ENCODE data around the gene TRABD2B.

The TRABD2B gene

DNA sequence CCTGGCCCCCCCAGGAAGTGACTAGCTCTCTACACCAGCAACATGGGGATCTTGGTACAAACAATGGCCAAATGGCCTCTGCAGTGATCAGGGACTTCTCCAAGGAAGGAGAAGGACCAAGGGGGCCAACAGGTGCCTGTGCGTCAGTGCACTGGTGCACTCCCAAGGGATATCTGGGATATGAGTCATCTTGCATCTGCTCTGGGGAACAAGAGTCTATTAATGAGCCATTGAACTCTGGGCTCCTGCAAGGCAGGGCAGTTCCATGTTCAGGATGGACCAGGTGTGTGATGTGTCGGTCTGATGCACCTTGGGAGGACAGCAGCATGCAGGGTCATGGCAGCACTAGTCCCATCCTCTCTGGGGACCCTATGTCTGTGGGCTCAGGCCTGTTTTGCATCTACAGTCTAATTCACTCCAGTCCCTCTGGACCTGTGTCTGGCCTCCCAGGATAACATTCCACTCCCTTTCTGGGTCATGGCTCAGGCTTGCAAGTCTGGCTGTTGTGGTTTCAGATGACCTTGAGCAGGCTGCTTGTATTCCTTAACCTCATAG is 125.3 kb downstream of the TRABD2B start:
- no peak for TF ChIP-seq CTCF (conservative IDR thresholded peaks at IDR 0.05; ENCODE audit: control insufficient read depth, insufficient read depth, low read depth, low read length)
- H3K4me3 ChIP-seq (ENCODE audit: control insufficient read depth, low read depth, low read length), result no peak overlapping the region
- peak; percentile 37 for DNase-seq (ENCODE audit: low read depth)

DNA sequence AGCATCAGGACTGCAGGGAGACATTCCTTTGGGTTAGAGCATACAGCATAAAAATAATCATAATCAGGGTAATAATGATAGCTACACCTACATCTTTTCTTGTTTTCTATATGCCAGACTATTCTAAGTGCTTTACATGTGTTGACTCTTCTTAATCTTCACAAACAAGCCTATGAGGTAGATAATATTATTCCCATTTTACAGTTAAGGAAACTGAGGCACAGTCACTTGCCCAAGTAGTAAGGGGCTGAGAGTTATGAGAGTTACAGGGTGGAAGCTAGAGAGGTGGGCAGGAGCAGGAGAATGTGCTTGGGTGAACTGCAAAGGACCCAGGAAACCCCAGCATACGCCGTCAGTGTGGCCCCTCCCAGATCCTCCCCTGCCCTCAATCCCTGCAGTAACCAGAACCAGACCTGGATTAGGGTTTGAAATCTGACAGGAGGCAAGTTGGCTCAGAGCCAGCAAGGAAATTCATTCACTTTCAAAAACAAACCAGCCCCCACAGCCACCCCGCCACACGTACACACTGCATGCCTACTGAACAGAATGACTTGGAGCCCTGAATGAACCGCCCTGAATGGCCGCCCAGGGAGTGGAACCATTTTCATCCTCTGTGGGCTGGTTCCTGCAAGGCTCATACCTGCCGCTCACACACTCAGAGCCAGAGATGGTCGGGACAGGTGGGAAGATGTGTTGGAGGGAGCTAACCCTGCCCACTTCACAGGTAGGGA is 126.1 kb downstream of the TRABD2B start:
- no peak for TF ChIP-seq CTCF (conservative IDR thresholded peaks at IDR 0.05; ENCODE audit: control insufficient read depth, insufficient read depth, low read depth, low read length)
- DNase-seq (ENCODE audit: low read depth), result no peak
- H3K4me3 ChIP-seq (ENCODE audit: control insufficient read depth, low read depth, low read length), result no peak overlapping the region

- H3K4me3 ChIP-seq (ENCODE audit: control insufficient read depth, low read depth, low read length), result no peak overlapping the region
- no peak for DNase-seq (ENCODE audit: low read depth)
- no peak for TF ChIP-seq CTCF (conservative IDR thresholded peaks at IDR 0.05; ENCODE audit: control insufficient read depth, insufficient read depth, low read depth, low read length)
Measured at GRCh38 chr1:47870480-47870879, 126.7 kb downstream of the TRABD2B start.

DNA sequence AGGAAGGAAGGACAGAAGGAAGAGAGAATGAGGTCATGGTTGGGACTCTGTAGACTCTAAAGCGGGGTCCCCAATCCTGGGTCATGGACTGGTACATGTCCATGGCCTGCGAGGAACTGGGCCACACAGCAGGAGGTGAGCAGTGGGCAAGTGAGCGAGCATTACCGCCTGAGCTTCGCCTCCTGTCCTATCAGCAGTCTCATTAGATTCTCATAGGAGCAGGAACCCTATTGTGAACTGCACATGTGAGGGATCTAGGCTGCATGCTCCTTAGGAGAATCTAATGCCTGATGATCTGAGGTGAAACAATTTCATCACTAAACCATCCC is 128.9 kb downstream of the TRABD2B start:
- no peak for DNase-seq (ENCODE audit: low read depth)
- no peak overlapping the region for H3K4me3 ChIP-seq (ENCODE audit: control insufficient read depth, low read depth, low read length)
- TF ChIP-seq CTCF (conservative IDR thresholded peaks at IDR 0.05; ENCODE audit: control insufficient read depth, insufficient read depth, low read depth, low read length), result no peak

DNA sequence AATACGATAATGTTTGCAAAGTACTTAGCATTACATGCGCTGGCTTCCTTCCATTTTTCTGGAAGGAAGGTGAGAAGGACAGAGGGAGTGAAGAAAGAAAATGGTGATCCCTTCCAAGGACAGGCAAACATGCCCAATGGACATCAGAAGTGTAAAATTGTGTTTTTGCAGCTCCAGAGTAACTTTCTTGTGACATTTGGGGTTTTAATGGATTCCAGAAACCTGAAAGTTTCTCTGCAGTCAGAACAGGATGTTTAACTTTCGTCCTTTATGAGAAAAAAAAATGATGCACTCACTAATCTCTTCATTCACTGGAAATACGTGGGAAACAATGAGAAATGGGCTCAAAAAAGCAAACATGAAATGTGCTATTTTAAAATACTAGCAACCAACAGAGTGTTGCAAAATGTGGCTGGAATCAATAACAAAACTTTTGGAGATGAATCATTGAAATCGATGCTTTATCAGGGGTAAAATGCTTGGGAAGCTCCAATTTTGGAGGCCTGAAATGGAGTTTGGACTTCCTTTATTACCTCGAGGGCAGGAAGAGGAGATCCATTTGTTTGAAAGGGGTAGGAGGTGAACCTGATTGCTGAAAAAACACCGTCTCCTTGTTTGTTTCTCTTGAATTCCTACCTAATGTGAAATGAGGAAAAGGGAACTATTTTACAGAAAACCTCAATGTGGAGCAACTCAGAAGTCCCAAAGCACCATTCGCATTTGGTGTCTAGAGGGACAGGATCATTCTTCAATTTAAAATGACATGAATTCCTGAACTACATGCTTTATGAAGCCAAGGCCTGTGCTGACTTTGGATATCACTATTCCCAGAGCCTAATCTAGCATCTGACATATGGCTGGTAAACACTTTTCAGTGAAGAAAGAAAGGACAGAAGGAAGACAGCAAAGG is 129.5 kb downstream of the TRABD2B start:
- no peak for DNase-seq (ENCODE audit: low read depth)
- H3K4me3 ChIP-seq (ENCODE audit: control insufficient read depth, low read depth, low read length), result no peak overlapping the region
- no peak for TF ChIP-seq CTCF (conservative IDR thresholded peaks at IDR 0.05; ENCODE audit: control insufficient read depth, insufficient read depth, low read depth, low read length)

DNA sequence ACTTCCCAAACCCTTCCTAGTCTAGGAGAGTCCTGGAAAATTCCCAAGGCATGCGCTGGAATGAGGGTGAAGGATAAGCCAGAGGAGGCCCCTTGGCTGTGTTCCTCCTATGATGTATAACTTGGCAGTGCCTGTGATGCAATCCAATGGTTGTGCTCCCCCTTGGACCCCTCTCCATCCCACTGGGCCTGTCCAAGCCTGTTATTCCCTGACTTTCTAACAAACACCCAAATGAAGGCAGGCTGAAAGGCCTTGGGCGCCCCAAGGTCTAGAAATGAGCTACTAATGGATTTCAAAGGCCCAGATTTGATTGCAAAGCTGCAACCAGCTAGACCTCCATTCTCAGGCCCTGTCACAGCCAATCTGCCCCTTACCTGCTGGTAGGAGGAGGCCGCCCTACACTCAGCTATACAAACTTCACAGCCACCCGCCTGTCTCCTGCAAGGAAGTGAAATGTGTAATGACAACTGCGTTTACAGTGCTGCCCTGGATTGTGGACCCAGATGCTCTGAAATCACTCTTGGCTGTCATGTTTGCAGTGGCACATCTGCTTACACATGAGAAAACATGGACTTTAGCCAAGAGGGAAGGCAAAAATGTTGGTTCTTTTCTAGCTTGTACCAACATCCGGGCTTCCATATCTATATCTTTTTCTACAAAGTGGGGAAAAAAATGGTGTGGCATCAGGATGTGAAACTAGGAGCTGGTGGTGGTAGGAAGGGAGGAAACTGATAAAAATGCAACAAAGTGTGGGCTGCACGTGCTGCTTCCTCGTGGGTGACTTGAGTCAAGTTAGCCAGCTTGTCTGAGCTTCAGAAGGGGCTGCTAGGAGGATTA is 130.4 kb downstream of the TRABD2B start:
- no peak overlapping the region for H3K4me3 ChIP-seq (ENCODE audit: control insufficient read depth, low read depth, low read length)
- TF ChIP-seq CTCF (conservative IDR thresholded peaks at IDR 0.05; ENCODE audit: control insufficient read depth, insufficient read depth, low read depth, low read length), result no peak
- DNase-seq (ENCODE audit: low read depth), result no peak
